Measurements from ENCODE around the gene NBPF1.
"Not testable (repeated sequence)": the region's sequence is repeated elsewhere in the genome, so short reads cannot be mapped to it uniquely, and the experiment has no call there.

Gene NBPF1

GRCh38 chr1:16550212-16550918 lies 63.0 kb downstream of the NBPF1 start:
- H3K4me3 ChIP-seq (ENCODE audit: low read depth, low read length) = not testable (repeated sequence)

- not testable (repeated sequence) for H3K4me3 ChIP-seq (ENCODE audit: low read depth, low read length)
These were observed 63.8 kb downstream of the NBPF1 start for GRCh38 chr1:16549545-16549944.

GRCh38 chr1:16547502-16548241 lies 65.7 kb downstream of the NBPF1 start:
- not testable (repeated sequence) for H3K4me3 ChIP-seq (ENCODE audit: low read depth, low read length)

- H3K4me3 ChIP-seq (ENCODE audit: low read depth, low read length) = not testable (repeated sequence)
These were observed 67.7 kb downstream of the NBPF1 start for GRCh38 chr1:16545682-16546095.

GRCh38 chr1:16540421-16540893 lies 72.9 kb downstream of the NBPF1 start:
- H3K4me3 ChIP-seq (ENCODE audit: low read depth, low read length) = not testable (repeated sequence)

- H3K4me3 ChIP-seq (ENCODE audit: low read depth, low read length) = not testable (repeated sequence)
These were observed 75.8 kb downstream of the NBPF1 start for GRCh38 chr1:16537528-16537927.

- not testable (repeated sequence) for H3K4me3 ChIP-seq (ENCODE audit: low read depth, low read length)
These were observed 76.6 kb downstream of the NBPF1 start for GRCh38 chr1:16536796-16537195.

GRCh38 chr1:16535898-16536297 lies 77.5 kb downstream of the NBPF1 start:
- H3K4me3 ChIP-seq (ENCODE audit: low read depth, low read length) = not testable (repeated sequence)

GRCh38 chr1:16535487-16535886 lies 77.9 kb downstream of the NBPF1 start:
- 0 out of 2 replicates have a peak overlapping the region, but pooled peaks have one; percentile 27 for H3K4me3 ChIP-seq (ENCODE audit: low read depth, low read length)

GRCh38 chr1:16534829-16535456 lies 78.4 kb downstream of the NBPF1 start:
- 0 out of 2 replicates have a peak overlapping the region, but pooled peaks have one; percentile 27 for H3K4me3 ChIP-seq (ENCODE audit: low read depth, low read length)

- not testable (repeated sequence) for H3K4me3 ChIP-seq (ENCODE audit: low read depth, low read length)
These were observed 79.0 kb downstream of the NBPF1 start for GRCh38 chr1:16534239-16534828.

GRCh38 chr1:16532235-16532991 lies 81.0 kb downstream of the NBPF1 start:
- not testable (repeated sequence) for H3K4me3 ChIP-seq (ENCODE audit: low read depth, low read length)

- H3K4me3 ChIP-seq (ENCODE audit: low read depth, low read length) = not testable (repeated sequence)
These were observed 85.0 kb downstream of the NBPF1 start for GRCh38 chr1:16528338-16528737.

- not testable (repeated sequence) for H3K4me3 ChIP-seq (ENCODE audit: low read depth, low read length)
These were observed 87.6 kb downstream of the NBPF1 start for GRCh38 chr1:16525769-16526168.

GRCh38 chr1:16521679-16522078 lies 91.7 kb downstream of the NBPF1 start:
- H3K4me3 ChIP-seq (ENCODE audit: low read depth, low read length) = not testable (repeated sequence)
